Thyroid gland (tissue), 4 donors: ENCODE measurements around the gene FAH. TPM values are rescaled to one million over a fixed set of nuclear protein-coding genes. Genes with fewer than 3 reads are reported as not detected.

Source experiments
- DNase-seq, 2 donors: peaks; one replicate each; pipeline ENCODE4 v3.0.0-alpha.2; 2019
- H3K27ac ChIP-seq, 3 donors: fragments of 200-600 bp; sonication (generic); 1 replicate in 2 of 3; 2 replicates in 1 of 3; pipeline ENCODE4 v1.5.1; 2016 to 2019; ENCODE audit warnings: mild to moderate bottlenecking in 1 of 3, moderate library complexity in 1 of 3
- H3K27me3 ChIP-seq: fragments of 200-600 bp; sonication (generic); one replicate; pipeline ENCODE4 v1.5.1; 2019
- H3K36me3 ChIP-seq, 2 donors: fragments of 200-600 bp; sonication (generic); one replicate each; pipeline ENCODE4 v1.5.1; 2016 to 2019
- H3K4me1 ChIP-seq, 2 donors: fragments of 200-600 bp; sonication (generic); one replicate each; pipeline ENCODE4 v1.5.1; 2017 to 2019
- H3K4me3 ChIP-seq, 3 donors: fragments of 200-600 bp; sonication (generic); replicated peaks in 1 of 3; 1 replicate in 2 of 3; 2 replicates in 1 of 3; pipeline ENCODE4 v1.5.1; 2016; ENCODE audit warnings: mild to moderate bottlenecking in 1 of 3
- H3K9me3 ChIP-seq: fragments of 200-600 bp; sonication (generic); one replicate; pipeline ENCODE4 v1.5.1; 2017
- POLR2A ChIP-seq, 2 donors: fragments of 450-650 bp; IDR thresholded peaks; one replicate each; pipeline ENCODE4 v1.6.1; 2017; ENCODE audit warnings: antibody characterized with exemption in 2 of 2, mild to moderate bottlenecking in 2 of 2, moderate library complexity in 1 of 2
- WGBS, 2 donors: methylation state at CpG; one replicate each; pipeline ENCODE4 v1.1.5; 2017; 5-methylcytosine and 5-hydroxymethylcytosine counted together
- intact Hi-C: fragments of 100-400 bp; cut with DNase I; formaldehyde crosslinking; loops from one replicate; pipeline ENCODE4 v1.15.1; 2023
- total RNA-seq, 4 donors: library from RNA; depleted of rRNA; stranded (reverse); fragments of >200 nt; gene quantifications; one replicate each; pipeline ENCODE4 v1.2.3, GENCODE V29; 2016
- TF ChIP-seq, protein P1 (sequence below), 6 experiments: fragments of 200-600 bp in 3 of 6; fragments of 450-650 bp in 3 of 6; sonication (generic) in 3 of 6; IDR thresholded peaks; one replicate each; pipeline ENCODE4 v1.5.1; 2016 to 2019; ENCODE audit warnings: antibody characterized with exemption in 6 of 6, mild to moderate bottlenecking in 2 of 6, inconsistent platforms in 1 of 6, moderate library complexity in 1 of 6

Gene FAH
- total RNA-seq, 4 donors from 2014 or later: 14.0 to 30.2 (median 21.2) TPM

- intact Hi-C loops: loop anchor here (5.0 to 10.0 kb wide), 2 partner anchors 103 to 235 kb away; partner anchors contain the start of gene ZFAND6
- H3K4me1 ChIP-seq: peaks cover 7 to 32% of the 10 kb centered on the region in 2 donors
- peak overlapping the region; percentile 73 to 80 (median 80) for H3K27ac ChIP-seq
- no peak for DNase-seq
- WGBS, 2 donors: 91 to 97% methylated on average over 11 to 12 of the region's 12 CpGs
- H3K9me3 ChIP-seq: no peaks in the 10 kb centered on the region
- H3K27me3 ChIP-seq: no peaks in the 10 kb centered on the region
- no peak for TF ChIP-seq POLR2A (IDR thresholded peaks at IDR 0.05)
- TF ChIP-seq, protein P1, sequence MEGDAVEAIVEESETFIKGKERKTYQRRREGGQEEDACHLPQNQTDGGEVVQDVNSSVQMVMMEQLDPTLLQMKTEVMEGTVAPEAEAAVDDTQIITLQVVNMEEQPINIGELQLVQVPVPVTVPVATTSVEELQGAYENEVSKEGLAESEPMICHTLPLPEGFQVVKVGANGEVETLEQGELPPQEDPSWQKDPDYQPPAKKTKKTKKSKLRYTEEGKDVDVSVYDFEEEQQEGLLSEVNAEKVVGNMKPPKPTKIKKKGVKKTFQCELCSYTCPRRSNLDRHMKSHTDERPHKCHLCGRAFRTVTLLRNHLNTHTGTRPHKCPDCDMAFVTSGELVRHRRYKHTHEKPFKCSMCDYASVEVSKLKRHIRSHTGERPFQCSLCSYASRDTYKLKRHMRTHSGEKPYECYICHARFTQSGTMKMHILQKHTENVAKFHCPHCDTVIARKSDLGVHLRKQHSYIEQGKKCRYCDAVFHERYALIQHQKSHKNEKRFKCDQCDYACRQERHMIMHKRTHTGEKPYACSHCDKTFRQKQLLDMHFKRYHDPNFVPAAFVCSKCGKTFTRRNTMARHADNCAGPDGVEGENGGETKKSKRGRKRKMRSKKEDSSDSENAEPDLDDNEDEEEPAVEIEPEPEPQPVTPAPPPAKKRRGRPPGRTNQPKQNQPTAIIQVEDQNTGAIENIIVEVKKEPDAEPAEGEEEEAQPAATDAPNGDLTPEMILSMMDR (IDR thresholded peaks at IDR 0.05): no peak
- no peak overlapping the region for H3K4me3 ChIP-seq
- H3K36me3 ChIP-seq: peaks cover 0 to 9% of the 10 kb centered on the region in 2 donors
Measured at GRCh38 chr15:80159811-80160569, 7.2 kb downstream of the FAH start.

DNA sequence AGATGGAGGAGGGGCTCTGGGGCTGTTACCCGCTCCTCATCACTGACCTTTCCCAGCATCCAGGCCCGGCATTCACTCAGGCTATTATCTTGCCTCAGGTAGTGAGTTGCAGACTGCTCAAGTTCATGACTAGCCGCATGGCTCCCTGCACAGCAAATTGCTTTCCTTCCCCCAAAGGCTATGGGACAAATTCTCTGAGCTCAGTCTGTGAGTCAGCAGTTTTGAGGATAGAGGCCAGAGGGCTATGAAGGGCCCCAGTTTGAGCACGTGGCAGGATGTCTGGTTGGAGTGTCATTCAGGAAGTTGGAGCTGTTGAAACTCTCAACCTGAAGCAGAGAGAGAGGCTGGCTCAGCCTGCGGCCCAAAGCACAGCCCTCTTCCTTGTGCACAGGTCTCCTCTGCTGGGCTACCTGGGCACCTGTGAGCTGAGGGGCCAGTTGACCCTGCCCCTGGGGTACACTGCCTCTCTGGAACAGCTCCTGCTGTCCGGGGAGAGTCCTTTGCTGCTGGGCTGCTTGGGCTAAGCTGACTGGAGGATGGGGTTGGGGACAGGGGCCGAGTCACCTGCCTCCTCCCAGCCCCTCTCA is 7.9 kb downstream of the FAH start:
- 53 to 77% methylated on average over 5 of the region's 7 CpGs for WGBS, 2 donors
- intact Hi-C loops: no loop called here
- Histone ChIP-seq H3K4me3 (no peak overlapping the region), H3K36me3 (peaks cover 0 to 9% of the 10 kb centered on the region in 2 donors), H3K27ac (peak overlapping the region; percentile 73 to 80 (median 80)), H3K4me1 (peaks cover 7 to 28% of the 10 kb centered on the region in 2 donors), H3K9me3 (no peaks in the 10 kb centered on the region), H3K27me3 (no peaks in the 10 kb centered on the region)
- peak; percentile 85 to 87 for DNase-seq
- TF ChIP-seq, protein P1 (IDR thresholded peaks at IDR 0.05): no peak
- TF ChIP-seq POLR2A (IDR thresholded peaks at IDR 0.05): peak in 1 of 2 donors; percentile 21

DNA sequence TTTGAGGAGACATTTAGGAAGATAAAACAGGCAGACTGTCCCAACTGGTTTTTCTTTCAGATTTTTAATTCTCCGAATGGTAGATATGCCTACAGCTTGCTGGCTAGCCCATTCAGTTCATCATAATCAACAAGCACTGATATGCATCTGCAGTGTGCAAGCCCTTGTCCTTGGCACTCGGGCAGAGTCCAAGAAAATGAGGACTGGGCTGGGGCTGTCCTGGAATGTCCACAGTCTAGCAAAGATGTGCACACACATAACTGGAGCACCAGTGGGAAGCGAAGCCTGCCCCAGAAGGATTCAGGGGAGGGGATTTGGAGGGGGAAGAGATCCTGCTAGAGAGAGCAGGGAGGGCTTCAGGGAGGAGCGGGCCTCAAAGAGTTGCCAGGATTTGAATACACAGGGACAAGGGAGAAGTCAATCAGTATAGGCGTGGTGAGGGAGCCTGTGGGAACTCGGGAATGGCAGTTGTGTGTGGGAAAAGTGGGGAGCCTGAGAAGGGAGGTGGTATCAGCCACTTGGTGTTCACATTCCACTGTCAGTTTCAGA is 8.7 kb downstream of the FAH start:
- H3K9me3 ChIP-seq: no peaks in the 10 kb centered on the region
- TF ChIP-seq, protein P1 (IDR thresholded peaks at IDR 0.05): no peak
- no peak for TF ChIP-seq POLR2A (IDR thresholded peaks at IDR 0.05)
- no peaks in the 10 kb centered on the region for H3K27me3 ChIP-seq
- H3K36me3 ChIP-seq: peaks cover 0 to 9% of the 10 kb centered on the region in 2 donors
- DNase-seq: no peak
- no peak overlapping the region for H3K4me3 ChIP-seq
- WGBS, 2 donors: 93 to 94% methylated on average over 6 of the region's 6 CpGs
- H3K4me1 ChIP-seq: peaks cover 7 to 21% of the 10 kb centered on the region in 2 donors
- intact Hi-C loops: no loop called here
- H3K27ac ChIP-seq: no peak overlapping the region

DNA sequence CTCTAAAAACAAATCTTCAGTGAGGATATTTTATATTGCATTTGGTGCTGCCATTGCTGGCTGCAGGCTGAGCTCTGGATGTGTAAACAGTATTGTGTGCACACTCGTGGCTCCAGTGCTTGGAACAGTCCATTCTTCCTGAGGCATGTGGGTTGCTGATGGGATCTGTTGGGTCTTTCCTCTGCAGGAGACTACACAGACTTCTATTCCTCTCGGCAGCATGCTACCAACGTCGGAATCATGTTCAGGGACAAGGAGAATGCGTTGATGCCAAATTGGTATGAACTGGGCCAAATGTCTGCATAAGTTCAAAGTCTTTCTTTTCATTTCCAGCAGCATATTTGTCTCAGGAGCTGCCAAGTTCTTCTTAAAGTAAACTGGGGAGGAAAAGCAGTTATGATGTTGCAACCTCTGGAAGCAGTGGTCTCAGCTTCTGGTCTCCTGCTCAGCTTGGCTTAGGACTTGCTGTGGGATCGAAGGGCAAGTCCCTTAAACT is 9.3 kb downstream of the FAH start:
- intact Hi-C loops: no loop called here
- Histone ChIP-seq H3K4me3 (no peak overlapping the region), H3K36me3 (peaks cover 0 to 9% of the 10 kb centered on the region in 2 donors), H3K27me3 (no peaks in the 10 kb centered on the region), H3K9me3 (no peaks in the 10 kb centered on the region), H3K27ac (no peak overlapping the region), H3K4me1 (peaks cover 7 to 21% of the 10 kb centered on the region in 2 donors)
- no peak for DNase-seq
- 81 to 92% methylated on average over 6 of the region's 6 CpGs for WGBS, 2 donors
- no peak for TF ChIP-seq POLR2A (IDR thresholded peaks at IDR 0.05)
- TF ChIP-seq, protein P1 (IDR thresholded peaks at IDR 0.05): no peak
